Ecto neural progenitor cell (in vitro differentiated cells): ENCODE data around the gene SURF4.
"Not testable (repeated sequence)": the region's sequence is repeated elsewhere in the genome, so short reads cannot be mapped to it uniquely, and the experiment has no call there.

Experiments used
- DNase-seq: peaks from one replicate; pipeline ENCODE4 v3.0.0-alpha.2; 2018; ENCODE audit warnings: low spot score

SURF4 gene

GRCh38 chr9:133397370-133397769 is 21.5 kb upstream of the SURF4 start:
- DNase-seq, result no peak

- peak; percentile 72 for DNase-seq
Observed at GRCh38 chr9:133396952-133397351, 21.1 kb upstream of the SURF4 start.

GRCh38 chr9:133394687-133395271 is 18.9 kb upstream of the SURF4 start:
- no peak for DNase-seq

- DNase-seq, result no peak
Observed at GRCh38 chr9:133393399-133393798, 17.5 kb upstream of the SURF4 start.

GRCh38 chr9:133392308-133392707 is 16.4 kb upstream of the SURF4 start:
- not testable (repeated sequence) for DNase-seq

- not testable (repeated sequence) for DNase-seq
Observed at GRCh38 chr9:133391449-133391848, 15.6 kb upstream of the SURF4 start.

GRCh38 chr9:133390713-133391112 is 14.9 kb upstream of the SURF4 start:
- DNase-seq, result no peak

- DNase-seq, result no peak
Observed at GRCh38 chr9:133389562-133389961, 13.7 kb upstream of the SURF4 start.

- no peak for DNase-seq
Observed at GRCh38 chr9:133389025-133389557, 13.2 kb upstream of the SURF4 start.

- no peak for DNase-seq
Observed at GRCh38 chr9:133387680-133388079, 11.8 kb upstream of the SURF4 start.

- no peak for DNase-seq
Observed at GRCh38 chr9:133386338-133386737, 10.5 kb upstream of the SURF4 start.

- no peak for DNase-seq
Observed at GRCh38 chr9:133385452-133385851, 9.6 kb upstream of the SURF4 start.

GRCh38 chr9:133384736-133385321 is 9.0 kb upstream of the SURF4 start:
- DNase-seq, result no peak

- DNase-seq, result no peak
Observed at GRCh38 chr9:133383438-133383837, 7.6 kb upstream of the SURF4 start.

GRCh38 chr9:133382507-133383141 is 6.8 kb upstream of the SURF4 start:
- DNase-seq, result no peak

- no peak for DNase-seq
Observed at GRCh38 chr9:133380734-133381133, 4.9 kb upstream of the SURF4 start.

GRCh38 chr9:133379153-133380086 is 3.6 kb upstream of the SURF4 start:
- no peak for DNase-seq

GRCh38 chr9:133378408-133378962 is 2.6 kb upstream of the SURF4 start:
- no peak for DNase-seq

- no peak for DNase-seq
Observed at GRCh38 chr9:133377721-133378216, 1.9 kb upstream of the SURF4 start.

GRCh38 chr9:133377280-133377679 is 1.4 kb upstream of the SURF4 start:
- DNase-seq, result not testable (repeated sequence)

GRCh38 chr9:133375116-133375723 is 640 bp downstream of the SURF4 start:
- no peak for DNase-seq
